GM18861 (cell line): ENCODE results near the gene FIP1L1.
"Not testable (repeated sequence)": the region's sequence is repeated elsewhere in the genome, so short reads cannot be mapped to it uniquely, and the experiment has no call there.

Experiments
- ATAC-seq: cut with Tn5 transposase; IDR thresholded peaks from one replicate; pipeline ENCODE4 v1.9.1; 2021; ENCODE audit not compliant: unreplicated experiment

The FIP1L1 gene

GRCh38 chr4:53374777-53375258 lies 2.6 kb upstream of the FIP1L1 start:
- no peak for ATAC-seq

- ATAC-seq, result no peak
These were observed 541 bp upstream of the FIP1L1 start for GRCh38 chr4:53376900-53377299.

GRCh38 chr4:53378171-53378482 lies 686 bp downstream of the FIP1L1 start:
- ATAC-seq, result peak; percentile 22

GRCh38 chr4:53380221-53380620 lies 2.8 kb downstream of the FIP1L1 start:
- no peak for ATAC-seq

- not testable (repeated sequence) for ATAC-seq
These were observed 32.0 kb downstream of the FIP1L1 start for GRCh38 chr4:53409479-53409878.

- ATAC-seq, result no peak
These were observed 41.8 kb downstream of the FIP1L1 start for GRCh38 chr4:53419208-53419607.

GRCh38 chr4:53421791-53422190 lies 44.4 kb downstream of the FIP1L1 start:
- no peak for ATAC-seq

- ATAC-seq, result no peak
These were observed 44.9 kb downstream of the FIP1L1 start for GRCh38 chr4:53422367-53422766.

GRCh38 chr4:53424280-53424679 lies 46.8 kb downstream of the FIP1L1 start:
- no peak for ATAC-seq

GRCh38 chr4:53427366-53427765 lies 49.9 kb downstream of the FIP1L1 start:
- ATAC-seq, result no peak

- no peak for ATAC-seq
These were observed 53.6 kb downstream of the FIP1L1 start for GRCh38 chr4:53431052-53431451.

- peak; percentile 72 for ATAC-seq
These were observed 55.3 kb downstream of the FIP1L1 start for GRCh38 chr4:53432528-53433424.

GRCh38 chr4:53436251-53436650 lies 58.8 kb downstream of the FIP1L1 start:
- ATAC-seq, result no peak

GRCh38 chr4:53441564-53441963 lies 64.1 kb downstream of the FIP1L1 start:
- no peak for ATAC-seq

GRCh38 chr4:53444954-53445353 lies 67.5 kb downstream of the FIP1L1 start:
- ATAC-seq, result no peak

GRCh38 chr4:53450773-53451172 lies 73.3 kb downstream of the FIP1L1 start:
- ATAC-seq, result no peak

- no peak for ATAC-seq
These were observed 75.9 kb downstream of the FIP1L1 start for GRCh38 chr4:53453385-53453784.

- ATAC-seq, result no peak
These were observed 78.3 kb downstream of the FIP1L1 start for GRCh38 chr4:53455766-53456165.

GRCh38 chr4:53456178-53456577 lies 78.7 kb downstream of the FIP1L1 start:
- ATAC-seq, result no peak

- ATAC-seq, result no peak
These were observed 82.1 kb downstream of the FIP1L1 start for GRCh38 chr4:53459548-53459947.

GRCh38 chr4:53461244-53461643 lies 83.8 kb downstream of the FIP1L1 start:
- no peak for ATAC-seq

- ATAC-seq, result no peak
These were observed 85.9 kb downstream of the FIP1L1 start for GRCh38 chr4:53463340-53463739.

- no peak for ATAC-seq
These were observed 87.8 kb downstream of the FIP1L1 start for GRCh38 chr4:53465281-53465680.
